GM19043 (cell line): ENCODE results near the gene ETNK1.
A peak's percentile ranks its signal among the peaks of the same experiment; 100 is the strongest.
"Not testable (repeated sequence)": the region's sequence is repeated elsewhere in the genome, so short reads cannot be mapped to it uniquely, and the experiment has no call there.

Source experiments
- ATAC-seq: cut with Tn5 transposase; IDR thresholded peaks from one replicate; pipeline ENCODE4 v1.9.1; 2021; ENCODE audit warnings: low read depth; ENCODE audit not compliant: unreplicated experiment

Gene ETNK1

GRCh38 chr12:22624870-22625761 is at the start of gene ETNK1:
Gene ETNK1 (plus strand): TSS chr12:22625171. CDS start chr12:22625431, 260 bp downstream.
- peak; percentile 95 for ATAC-seq

GRCh38 chr12:22576065-22576464 is 48.9 kb upstream of the ETNK1 start:
- no peak for ATAC-seq

- ATAC-seq = no peak
Measured at GRCh38 chr12:22576473-22576872, 48.5 kb upstream of the ETNK1 start.

GRCh38 chr12:22577667-22578066 is 47.3 kb upstream of the ETNK1 start:
- ATAC-seq = no peak

GRCh38 chr12:22578328-22578727 is 46.6 kb upstream of the ETNK1 start:
- ATAC-seq = no peak

- no peak for ATAC-seq
Measured at GRCh38 chr12:22588817-22589216, 36.2 kb upstream of the ETNK1 start.

GRCh38 chr12:22593864-22594263 is 31.1 kb upstream of the ETNK1 start:
- ATAC-seq = no peak

- not testable (repeated sequence) for ATAC-seq
Measured at GRCh38 chr12:22597539-22597938, 27.4 kb upstream of the ETNK1 start.

- no peak for ATAC-seq
Measured at GRCh38 chr12:22598141-22598762, 26.7 kb upstream of the ETNK1 start.

GRCh38 chr12:22598763-22599161 is 26.2 kb upstream of the ETNK1 start:
- ATAC-seq = no peak

GRCh38 chr12:22600181-22600580 is 24.8 kb upstream of the ETNK1 start:
- ATAC-seq = no peak

GRCh38 chr12:22609501-22609900 is 15.5 kb upstream of the ETNK1 start:
- no peak for ATAC-seq

- ATAC-seq = no peak
Measured at GRCh38 chr12:22610131-22610530, 14.8 kb upstream of the ETNK1 start.

GRCh38 chr12:22612822-22613221 is 12.1 kb upstream of the ETNK1 start:
- ATAC-seq = not testable (repeated sequence)

GRCh38 chr12:22615963-22616501 is 8.9 kb upstream of the ETNK1 start:
- no peak for ATAC-seq

GRCh38 chr12:22617630-22618029 is 7.3 kb upstream of the ETNK1 start:
- no peak for ATAC-seq

- peak; percentile 1 for ATAC-seq
Measured at GRCh38 chr12:22624548-22624869, 462 bp upstream of the ETNK1 start.

- ATAC-seq = peak; percentile 28
Measured at GRCh38 chr12:22625762-22626294, 857 bp downstream of the ETNK1 start.

- peak; percentile 29 for ATAC-seq
Measured at GRCh38 chr12:22626406-22626805, 1.4 kb downstream of the ETNK1 start.

- ATAC-seq = no peak
Measured at GRCh38 chr12:22627371-22627770, 2.4 kb downstream of the ETNK1 start.

GRCh38 chr12:22628228-22628627 is 3.3 kb downstream of the ETNK1 start:
- ATAC-seq = no peak
